ENCODE results near the gene LDLRAD4.
A peak's percentile ranks its signal among the peaks of the same experiment; 100 is the strongest.

Gene LDLRAD4

GRCh38 chr18:13206301-13206700 lies 12.3 kb upstream of the LDLRAD4 start:
- DNase-seq: no peak

GRCh38 chr18:13207294-13207693 lies 11.3 kb upstream of the LDLRAD4 start:
- DNase-seq: no peak

- DNase-seq: no peak
These were observed 7.0 kb upstream of the LDLRAD4 start for GRCh38 chr18:13211534-13211933.

GRCh38 chr18:13213036-13213795 lies 5.3 kb upstream of the LDLRAD4 start:
- no peak for DNase-seq

GRCh38 chr18:13214609-13215008 lies 4.0 kb upstream of the LDLRAD4 start:
- DNase-seq: no peak

- DNase-seq: peak; percentile 60
These were observed 2.4 kb upstream of the LDLRAD4 start for GRCh38 chr18:13216092-13216582.

GRCh38 chr18:13216711-13217465 lies 1.7 kb upstream of the LDLRAD4 start:
- DNase-seq: peak; percentile 38 to 48

GRCh38 chr18:13217466-13217961 lies 1.0 kb upstream of the LDLRAD4 start:
- DNase-seq: peak; percentile 52 to 56

GRCh38 chr18:13217971-13218367 lies 591 bp upstream of the LDLRAD4 start:
- no peak for DNase-seq

- no peak for DNase-seq
These were observed 437 bp downstream of the LDLRAD4 start for GRCh38 chr18:13218997-13219396.

- DNase-seq: no peak
These were observed 1.1 kb downstream of the LDLRAD4 start for GRCh38 chr18:13219593-13220159.

- no peak for DNase-seq
These were observed 1.9 kb downstream of the LDLRAD4 start for GRCh38 chr18:13220361-13220991.

GRCh38 chr18:13221869-13222855 lies 3.6 kb downstream of the LDLRAD4 start:
- DNase-seq: peak in 1 of 2 donors; percentile 10

GRCh38 chr18:13222856-13223281 lies 4.3 kb downstream of the LDLRAD4 start:
- no peak for DNase-seq

GRCh38 chr18:13223311-13224143 lies 5.0 kb downstream of the LDLRAD4 start:
- no peak for DNase-seq

- no peak for DNase-seq
These were observed 6.7 kb downstream of the LDLRAD4 start for GRCh38 chr18:13225261-13225660.

- DNase-seq: no peak
These were observed 8.1 kb downstream of the LDLRAD4 start for GRCh38 chr18:13226533-13227144.

GRCh38 chr18:13227910-13228309 lies 9.3 kb downstream of the LDLRAD4 start:
- no peak for DNase-seq

- DNase-seq: no peak
These were observed 10.6 kb downstream of the LDLRAD4 start for GRCh38 chr18:13229001-13229671.

- DNase-seq: no peak
These were observed 12.6 kb downstream of the LDLRAD4 start for GRCh38 chr18:13231151-13231550.

Measured in CD4-positive, alpha-beta T cell treated with Interleukin-1 beta for 1 hour (primary cell).